Adrenal gland (tissue), 5 donors: ENCODE results near the gene WFS1.

Experiments used
- CTCF ChIP-seq, 6 experiments: fragments of 450-650 bp in 4 of 6; fragments of 200-600 bp in 2 of 6; sonication (generic) in 1 of 6; IDR thresholded peaks; 1 replicate in 5 of 6; 2 replicates in 1 of 6; pipeline versions ENCODE4 v1.5.1 to v1.8.0; 2016 to 2021; ENCODE audit warnings: antibody characterized with exemption in 6 of 6, mild to moderate bottlenecking in 2 of 6, moderate library complexity in 1 of 6
- POLR2A ChIP-seq, 2 donors: fragments of 450-650 bp; IDR thresholded peaks; one replicate each; pipeline ENCODE4 v1.6.1; 2017; ENCODE audit warnings: antibody characterized with exemption in 2 of 2, mild to moderate bottlenecking in 2 of 2, moderate library complexity in 1 of 2
- donor health status: DM: no; HTN: no; CAD: no.

GRCh38 chr4:6301732-6302442 is 32.2 kb downstream of the WFS1 start:
- TF ChIP-seq CTCF (IDR thresholded peaks at IDR 0.05) (no peak), POLR2A (IDR thresholded peaks at IDR 0.05) (no peak)
